Islet of Langerhans (tissue), 1 donor: ENCODE measurements around the gene MPHOSPH9.
"Not testable (repeated sequence)": the region's sequence is repeated elsewhere in the genome, so short reads cannot be mapped to it uniquely, and the experiment has no call there.

ENCODE experiments used
- FAIRE-seq: peaks from one replicate; lab custom pipeline; 2011; peaks lifted over from hg19 to GRCh38; lab: Jason Lieb, UNC

The MPHOSPH9 gene

GRCh38 chr12:123223241-123223668, 9.7 kb downstream of the MPHOSPH9 start:
- FAIRE-seq: no peak

GRCh38 chr12:123207815-123208214, 25.1 kb downstream of the MPHOSPH9 start:
- not testable (repeated sequence) for FAIRE-seq

DNA sequence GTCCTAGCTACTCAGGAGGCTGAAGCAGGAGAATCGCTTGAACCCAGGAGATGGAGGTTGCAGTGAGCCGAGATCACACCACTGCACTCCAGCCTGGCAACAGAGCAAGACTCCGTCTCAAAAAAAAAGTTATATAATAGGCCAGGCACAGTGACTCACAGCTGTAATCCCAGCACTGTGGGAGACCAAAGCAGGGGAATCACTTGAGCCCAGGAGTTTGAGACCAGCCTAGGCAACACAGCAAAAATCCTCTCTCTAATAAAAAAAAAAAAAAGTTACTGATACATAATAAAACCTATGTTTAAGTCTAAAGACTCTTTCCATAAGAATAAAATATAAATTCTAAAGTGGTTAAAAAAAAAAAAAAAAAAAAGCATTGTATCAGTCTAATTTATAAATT, 26.1 kb downstream of the MPHOSPH9 start:
- not testable (repeated sequence) for FAIRE-seq

GRCh38 chr12:123200414-123200813, 32.5 kb downstream of the MPHOSPH9 start:
- FAIRE-seq: no peak

DNA sequence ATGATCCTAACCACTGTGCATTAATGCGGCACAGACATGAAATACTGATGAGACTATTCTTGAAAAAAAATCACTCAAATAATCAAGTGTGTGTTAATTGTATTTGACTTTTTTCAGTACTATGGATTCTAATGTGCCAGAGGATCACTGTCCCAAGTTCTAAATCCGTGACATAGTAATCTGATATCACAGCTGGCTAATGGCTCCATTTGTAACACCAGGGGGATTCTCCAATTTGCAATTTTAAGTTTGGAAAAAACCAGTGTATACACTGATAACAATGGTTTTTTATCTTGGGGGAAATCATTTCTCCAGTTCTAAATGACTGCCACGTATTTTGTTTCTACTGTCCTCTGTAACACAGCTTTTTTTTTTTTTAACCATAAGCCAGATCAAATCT, 33.0 kb downstream of the MPHOSPH9 start:
- FAIRE-seq: no peak

DNA sequence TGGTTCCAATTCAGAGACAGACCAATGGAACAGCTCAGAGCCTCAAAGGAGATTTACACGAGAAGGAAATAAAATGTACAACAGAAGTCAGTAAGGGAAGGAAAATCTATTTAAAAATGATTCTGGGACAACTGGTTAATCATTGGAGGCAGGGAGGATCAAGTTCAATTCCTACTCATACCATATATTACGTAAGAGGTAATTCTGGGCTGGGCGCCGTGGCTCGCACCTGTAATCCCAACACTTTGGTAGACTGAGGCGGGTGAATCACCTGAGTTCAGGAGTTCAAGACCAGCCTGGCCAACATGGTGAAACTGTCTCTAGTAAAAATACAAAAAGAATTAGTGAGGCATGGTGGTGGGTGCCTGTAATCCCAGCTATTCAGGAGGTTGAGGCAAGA, 45.3 kb downstream of the MPHOSPH9 start:
- no peak for FAIRE-seq

DNA sequence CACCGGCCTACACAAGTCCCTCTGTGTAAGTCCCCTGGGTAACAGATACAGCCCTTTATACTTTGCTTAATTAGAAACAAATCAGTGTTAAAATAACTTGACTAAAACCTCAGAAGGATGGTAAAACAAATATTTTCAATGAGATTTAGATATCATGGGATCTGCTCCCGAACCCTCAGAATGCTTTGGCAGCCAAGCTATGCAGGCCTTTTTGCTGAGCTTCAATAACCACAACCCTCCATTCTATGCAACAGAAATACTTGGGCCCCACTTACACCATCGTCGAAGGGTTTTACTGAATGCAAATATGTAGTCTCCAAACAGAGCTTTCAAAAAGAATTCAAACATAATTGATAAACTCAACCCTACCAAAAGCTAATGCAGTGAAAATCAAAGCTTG, 52.8 kb downstream of the MPHOSPH9 start:
- FAIRE-seq: no peak

GRCh38 chr12:123171967-123172366, 61.0 kb downstream of the MPHOSPH9 start:
- no peak for FAIRE-seq

DNA sequence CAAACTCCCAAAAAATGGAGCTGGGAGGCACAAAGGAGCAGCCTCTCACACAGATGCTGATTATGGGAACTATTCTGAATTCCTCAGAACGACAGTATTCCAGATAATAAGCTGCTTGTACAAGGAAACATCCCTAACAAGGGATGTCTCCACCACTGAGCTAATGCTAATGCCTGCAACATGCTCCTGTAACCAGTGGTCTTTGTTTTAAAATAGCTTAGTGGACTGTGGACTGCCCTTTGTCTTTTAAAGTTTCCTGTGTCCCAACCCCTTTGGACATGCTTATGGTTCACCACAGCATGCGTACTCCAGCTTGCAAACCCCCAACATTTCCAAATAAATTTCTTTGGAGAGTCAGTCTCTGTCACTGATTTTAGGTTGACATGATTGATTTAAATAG, 65.6 kb downstream of the MPHOSPH9 start:
- FAIRE-seq: no peak

GRCh38 chr12:123165537-123165936, 67.4 kb downstream of the MPHOSPH9 start:
- FAIRE-seq: no peak

GRCh38 chr12:123164710-123165261, 68.2 kb downstream of the MPHOSPH9 start:
- FAIRE-seq: peak; percentile 78

DNA sequence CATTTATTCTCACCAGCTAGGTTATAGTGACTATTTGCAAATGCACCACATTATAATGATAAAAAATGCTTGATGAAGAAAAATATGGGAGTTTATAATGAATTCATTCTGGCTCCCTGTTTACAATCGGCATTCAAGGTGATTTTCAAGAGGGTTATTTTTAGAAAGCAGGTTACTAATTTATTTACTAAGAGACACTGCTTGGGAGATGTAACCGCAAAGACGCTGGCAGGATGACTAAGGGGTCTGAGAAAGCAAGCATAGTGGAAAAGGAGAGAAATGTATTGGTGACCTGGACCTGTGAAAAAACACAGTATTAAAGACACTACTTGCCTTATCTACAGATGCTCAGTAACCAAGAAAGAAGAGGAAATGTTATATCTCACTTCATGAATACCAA, 68.7 kb downstream of the MPHOSPH9 start:
- peak; percentile 92 for FAIRE-seq

DNA sequence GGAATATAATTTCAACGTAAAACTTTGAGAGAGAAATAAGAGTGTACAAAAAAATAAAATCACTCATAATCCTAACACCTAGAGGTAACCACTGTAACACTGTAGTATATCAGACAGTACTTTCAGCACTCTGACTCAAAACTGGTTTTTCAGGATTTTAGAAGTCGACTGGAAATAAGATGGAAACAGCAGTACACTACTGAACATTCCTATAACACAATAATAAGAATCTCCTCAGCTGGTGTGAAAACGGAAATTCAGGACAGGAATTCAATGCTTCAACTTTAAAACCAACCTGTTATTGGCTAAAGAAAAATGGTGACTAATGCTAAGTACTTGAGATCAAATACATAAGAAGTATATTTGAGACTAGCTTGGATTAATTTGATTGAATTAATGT, 69.7 kb downstream of the MPHOSPH9 start:
- FAIRE-seq: peak; percentile 89

GRCh38 chr12:123160801-123161487, 72.0 kb downstream of the MPHOSPH9 start:
- no peak for FAIRE-seq

DNA sequence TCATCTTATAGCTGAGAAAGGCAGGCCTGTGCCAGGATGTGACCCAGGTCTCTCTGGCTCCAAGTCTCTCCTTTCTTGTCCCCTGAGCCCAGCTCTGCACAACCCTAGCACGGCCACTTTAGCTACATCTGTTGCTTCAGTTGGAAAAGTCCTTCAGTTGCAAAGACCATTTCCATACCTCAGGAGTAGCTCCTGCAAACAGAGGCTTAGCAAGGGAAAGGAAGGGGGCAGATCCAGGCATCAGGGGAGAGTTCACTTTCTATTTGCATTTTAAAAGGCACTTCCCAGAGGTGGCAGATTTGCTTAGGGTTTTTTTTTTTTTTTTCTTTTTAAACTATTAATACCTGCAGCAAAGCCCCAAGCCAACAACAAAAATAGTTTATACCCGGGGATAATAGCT, 79.0 kb downstream of the MPHOSPH9 start:
- no peak for FAIRE-seq

DNA sequence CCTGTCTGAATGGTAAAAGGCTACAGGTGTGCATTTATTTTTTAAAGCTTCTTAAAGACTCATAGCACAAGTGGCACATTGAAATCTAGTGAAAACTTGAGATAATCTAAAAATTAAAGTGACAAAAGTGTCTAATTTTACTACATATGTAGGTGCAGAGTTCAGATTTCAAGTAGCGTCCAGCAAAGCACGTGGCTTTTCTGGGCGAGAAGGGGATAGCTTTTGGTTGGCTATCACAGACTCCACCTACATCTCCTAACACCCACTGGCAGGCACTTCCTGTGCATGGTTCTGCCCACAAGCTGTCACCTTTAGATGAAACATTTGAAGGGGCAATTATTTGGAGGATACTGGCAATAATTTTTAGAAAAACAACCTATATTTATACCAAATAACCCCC, 80.1 kb downstream of the MPHOSPH9 start:
- FAIRE-seq: no peak

DNA sequence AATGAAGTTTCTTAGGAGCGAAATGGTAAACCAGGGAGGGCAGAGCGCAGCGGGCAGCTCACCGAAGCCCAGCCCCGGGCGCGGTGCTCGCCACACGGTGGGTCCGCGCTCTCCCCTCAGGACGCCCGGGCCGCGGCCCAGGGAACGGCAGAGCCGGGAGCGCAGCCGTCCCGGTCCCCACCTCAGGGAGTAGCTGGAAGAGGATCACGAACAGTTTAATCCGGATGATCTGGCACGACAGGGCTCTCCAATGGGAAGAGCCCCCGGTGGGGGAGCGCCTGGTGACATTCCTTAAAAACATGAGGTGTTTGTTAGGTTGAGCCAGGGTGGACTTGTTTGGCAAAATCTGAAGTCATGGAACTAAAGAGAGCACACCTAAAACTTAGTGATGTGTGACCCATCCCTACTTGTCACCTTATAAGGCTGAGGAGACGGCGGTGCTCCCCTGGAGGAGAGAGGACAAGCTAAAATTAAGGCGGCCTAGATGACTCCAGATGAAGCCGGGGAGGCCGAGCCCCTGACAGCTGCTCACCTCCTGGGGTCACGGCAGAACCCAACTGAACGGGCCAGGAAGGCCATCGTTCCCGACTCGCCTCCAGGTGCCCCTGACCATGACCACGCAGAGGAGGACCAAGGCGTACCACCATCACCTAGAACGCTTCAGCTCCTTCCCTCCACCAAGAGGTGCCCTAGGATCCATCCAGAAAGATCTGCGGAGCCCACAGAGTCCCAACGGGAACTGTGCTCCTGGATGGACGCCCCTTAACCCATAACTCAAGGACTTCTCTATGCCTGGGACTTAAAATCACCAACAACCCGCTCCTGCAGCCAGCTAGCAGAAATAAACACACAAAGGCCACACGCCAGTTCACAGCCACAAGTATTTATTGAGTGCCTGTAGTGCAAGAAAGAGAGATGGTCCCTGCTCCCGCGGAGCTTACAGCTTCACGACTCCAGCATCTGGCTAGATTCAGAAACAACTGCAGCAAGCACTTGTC, 81.2 kb downstream of the MPHOSPH9 start:
- no peak for FAIRE-seq

DNA sequence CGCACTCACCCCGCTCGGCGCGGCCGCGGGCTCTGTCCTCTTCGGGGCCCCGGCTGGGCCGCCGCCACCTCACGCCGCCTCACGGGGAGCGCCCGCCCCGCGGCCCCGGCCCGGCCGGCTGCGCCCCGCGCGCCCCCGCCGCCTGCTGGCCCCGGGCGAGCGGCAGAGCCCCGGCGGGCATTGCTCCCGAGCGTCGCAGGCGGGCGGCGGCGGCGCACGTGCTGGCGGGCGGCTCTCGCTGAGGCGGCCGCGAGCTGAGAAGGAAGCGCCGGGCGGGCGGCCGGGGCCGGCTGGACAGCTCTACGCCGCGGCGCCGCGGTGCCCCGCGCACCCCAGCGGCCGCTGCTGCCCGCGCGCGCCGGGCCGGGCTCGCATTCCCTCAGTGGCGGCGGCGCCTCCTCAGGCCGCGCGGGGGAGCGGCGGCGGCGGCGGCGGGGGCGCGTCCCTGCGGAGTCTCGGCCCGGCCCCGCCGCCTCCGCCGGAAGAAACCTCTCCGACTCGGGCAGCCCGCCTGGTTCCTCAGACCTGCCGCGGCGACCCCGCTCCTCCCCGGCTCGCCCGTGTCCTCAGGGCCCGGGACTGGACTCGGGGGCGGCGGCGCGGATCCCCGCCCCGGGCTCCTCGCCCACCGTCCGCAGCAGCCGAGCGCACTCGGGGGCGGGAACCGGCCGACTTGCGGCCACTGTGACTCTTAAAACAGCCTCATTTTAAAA, 82.0 kb downstream of the MPHOSPH9 start, which contains the start of gene PITPNM2:
TSS of gene PITPNM2 (minus strand) at position 347 of the 713 bp plus-strand sequence. CDS start 116,500 bp downstream, outside the sequence.
- no peak for FAIRE-seq

DNA sequence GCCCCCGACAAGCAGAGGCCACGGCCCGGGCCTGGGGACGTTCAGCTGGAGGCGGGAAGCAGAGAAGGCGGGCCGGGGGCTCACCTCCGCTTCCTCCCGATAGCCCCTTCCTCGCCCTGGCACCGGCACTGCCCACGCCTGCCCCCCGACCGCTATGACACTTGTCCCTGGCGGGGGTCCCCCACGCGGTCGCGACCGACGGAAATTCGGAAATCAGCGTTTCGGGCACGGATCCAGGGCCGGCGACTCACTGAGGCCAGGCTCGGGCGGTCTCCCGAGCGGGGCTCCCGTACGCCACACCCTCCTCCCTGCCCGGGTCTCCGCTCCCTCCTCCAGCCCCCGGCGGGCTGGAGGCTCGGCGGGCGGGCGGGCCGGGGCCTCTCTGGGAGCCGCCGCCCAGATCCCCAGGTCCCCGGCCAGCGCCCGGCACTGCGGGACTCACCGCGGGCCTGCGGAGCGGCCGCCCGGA, 82.6 kb downstream of the MPHOSPH9 start:
- FAIRE-seq: no peak

DNA sequence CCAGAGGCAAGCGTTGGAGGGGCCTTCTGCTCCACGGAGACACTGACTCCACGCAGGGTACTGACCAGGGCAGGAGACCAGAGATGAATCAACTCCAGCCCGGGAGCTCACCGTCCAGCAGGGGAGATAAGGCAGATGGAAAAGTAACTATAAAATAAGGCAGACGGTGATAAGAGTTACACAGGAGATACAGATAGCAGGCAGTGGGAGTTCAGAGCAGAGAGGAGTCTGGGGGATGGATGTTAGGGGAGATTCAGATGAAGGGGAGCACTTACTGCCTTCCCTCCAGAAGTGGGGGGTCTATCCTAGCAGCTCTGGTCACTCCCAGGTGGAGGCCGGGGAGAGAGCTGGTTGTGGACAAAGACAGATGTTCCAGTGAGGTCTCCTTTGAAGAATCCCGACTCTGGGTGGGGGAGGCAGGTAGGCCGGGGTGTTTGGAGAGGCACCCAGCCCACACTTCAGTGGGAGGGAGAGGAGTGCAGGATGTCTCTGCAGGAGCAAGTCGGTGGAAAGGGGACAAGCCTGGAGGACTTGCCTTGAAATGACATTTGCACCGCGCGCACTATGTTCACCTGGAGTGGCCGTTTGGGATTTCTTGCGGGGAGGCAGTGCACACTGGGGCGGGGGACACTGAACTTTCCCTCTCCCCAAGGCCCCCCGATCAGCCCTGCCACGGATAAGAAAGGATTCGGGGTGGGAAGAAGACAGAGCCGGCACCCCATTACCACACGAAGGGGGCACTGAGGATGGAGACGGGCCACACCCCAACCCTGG, 83.3 kb downstream of the MPHOSPH9 start:
- no peak for FAIRE-seq

- FAIRE-seq: no peak
Measured at GRCh38 chr12:123149088-123149487, 83.9 kb downstream of the MPHOSPH9 start.
